ENCODE data around the gene TMEM270. TPM values are rescaled to one million over a fixed set of nuclear protein-coding genes. Genes with fewer than 3 reads are reported as not detected.

Gene TMEM270
- polyA plus RNA-seq, 1 donor from 2014 or later = not detected

GRCh38 chr7:73885433-73885974, 24.5 kb downstream of the TMEM270 start:
- Histone ChIP-seq H3K9me2 (ENCODE audit: insufficient read depth, low read length) (no peaks in the 10 kb centered on the region), H3K9me3 (ENCODE audit: low read length) (no peaks in the 10 kb centered on the region), H3K36me3 (ENCODE audit: insufficient read depth, low read length) (no peaks in the 10 kb centered on the region), H3K79me2 (replicated peaks; ENCODE audit: insufficient read depth, low read length) (no peaks in the 10 kb centered on the region), H3K4me2 (ENCODE audit: low read length) (no peak overlapping the region), H3K9ac (ENCODE audit: low read length) (no peak overlapping the region), H4K20me1 (ENCODE audit: insufficient read depth) (no peaks in the 10 kb centered on the region), H3K27me3 (ENCODE audit: insufficient read depth, low read depth, low read length) (no peaks in the 10 kb centered on the region), H3K27ac (ENCODE audit: low read length) (no peak overlapping the region), H2AFZ (ENCODE audit: low read depth, low read length) (no peak overlapping the region), H3K4me3 (ENCODE audit: low read length) (no peak overlapping the region), H3F3A (ENCODE audit: insufficient read depth, low read length, poor library complexity, severe bottlenecking) (no peaks in the 10 kb centered on the region)
- TF ChIP-seq CTCF (IDR thresholded peaks at IDR 0.05; ENCODE audit: poor library complexity, severe bottlenecking) = no peak
- TF ChIP-seq RAD21 (conservative IDR thresholded peaks at IDR 0.05) = no peak
- no peak for TF ChIP-seq TAF1 (IDR thresholded peaks at IDR 0.05; ENCODE audit: low read depth)
- TF ChIP-seq SMC3 (conservative IDR thresholded peaks at IDR 0.05; ENCODE audit: poor library complexity) = no peak
- no peak for TF ChIP-seq MXI1 (conservative IDR thresholded peaks at IDR 0.05; ENCODE audit: poor library complexity, severe bottlenecking)
- TF ChIP-seq POLR2AphosphoS5 (IDR thresholded peaks at IDR 0.05) = no peak
- TF ChIP-seq EZH2 (IDR thresholded peaks at IDR 0.05; ENCODE audit: borderline replicate concordance, insufficient read depth, low read length, poor library complexity, severe bottlenecking) = no peak
- TF ChIP-seq, protein P1, sequence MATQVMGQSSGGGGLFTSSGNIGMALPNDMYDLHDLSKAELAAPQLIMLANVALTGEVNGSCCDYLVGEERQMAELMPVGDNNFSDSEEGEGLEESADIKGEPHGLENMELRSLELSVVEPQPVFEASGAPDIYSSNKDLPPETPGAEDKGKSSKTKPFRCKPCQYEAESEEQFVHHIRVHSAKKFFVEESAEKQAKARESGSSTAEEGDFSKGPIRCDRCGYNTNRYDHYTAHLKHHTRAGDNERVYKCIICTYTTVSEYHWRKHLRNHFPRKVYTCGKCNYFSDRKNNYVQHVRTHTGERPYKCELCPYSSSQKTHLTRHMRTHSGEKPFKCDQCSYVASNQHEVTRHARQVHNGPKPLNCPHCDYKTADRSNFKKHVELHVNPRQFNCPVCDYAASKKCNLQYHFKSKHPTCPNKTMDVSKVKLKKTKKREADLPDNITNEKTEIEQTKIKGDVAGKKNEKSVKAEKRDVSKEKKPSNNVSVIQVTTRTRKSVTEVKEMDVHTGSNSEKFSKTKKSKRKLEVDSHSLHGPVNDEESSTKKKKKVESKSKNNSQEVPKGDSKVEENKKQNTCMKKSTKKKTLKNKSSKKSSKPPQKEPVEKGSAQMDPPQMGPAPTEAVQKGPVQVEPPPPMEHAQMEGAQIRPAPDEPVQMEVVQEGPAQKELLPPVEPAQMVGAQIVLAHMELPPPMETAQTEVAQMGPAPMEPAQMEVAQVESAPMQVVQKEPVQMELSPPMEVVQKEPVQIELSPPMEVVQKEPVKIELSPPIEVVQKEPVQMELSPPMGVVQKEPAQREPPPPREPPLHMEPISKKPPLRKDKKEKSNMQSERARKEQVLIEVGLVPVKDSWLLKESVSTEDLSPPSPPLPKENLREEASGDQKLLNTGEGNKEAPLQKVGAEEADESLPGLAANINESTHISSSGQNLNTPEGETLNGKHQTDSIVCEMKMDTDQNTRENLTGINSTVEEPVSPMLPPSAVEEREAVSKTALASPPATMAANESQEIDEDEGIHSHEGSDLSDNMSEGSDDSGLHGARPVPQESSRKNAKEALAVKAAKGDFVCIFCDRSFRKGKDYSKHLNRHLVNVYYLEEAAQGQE (IDR thresholded peaks at IDR 0.05; ENCODE audit: borderline replicate concordance) = no peak
- no peak for TF ChIP-seq EP300 (conservative IDR thresholded peaks at IDR 0.05; ENCODE audit: poor library complexity, severe bottlenecking)

DNA sequence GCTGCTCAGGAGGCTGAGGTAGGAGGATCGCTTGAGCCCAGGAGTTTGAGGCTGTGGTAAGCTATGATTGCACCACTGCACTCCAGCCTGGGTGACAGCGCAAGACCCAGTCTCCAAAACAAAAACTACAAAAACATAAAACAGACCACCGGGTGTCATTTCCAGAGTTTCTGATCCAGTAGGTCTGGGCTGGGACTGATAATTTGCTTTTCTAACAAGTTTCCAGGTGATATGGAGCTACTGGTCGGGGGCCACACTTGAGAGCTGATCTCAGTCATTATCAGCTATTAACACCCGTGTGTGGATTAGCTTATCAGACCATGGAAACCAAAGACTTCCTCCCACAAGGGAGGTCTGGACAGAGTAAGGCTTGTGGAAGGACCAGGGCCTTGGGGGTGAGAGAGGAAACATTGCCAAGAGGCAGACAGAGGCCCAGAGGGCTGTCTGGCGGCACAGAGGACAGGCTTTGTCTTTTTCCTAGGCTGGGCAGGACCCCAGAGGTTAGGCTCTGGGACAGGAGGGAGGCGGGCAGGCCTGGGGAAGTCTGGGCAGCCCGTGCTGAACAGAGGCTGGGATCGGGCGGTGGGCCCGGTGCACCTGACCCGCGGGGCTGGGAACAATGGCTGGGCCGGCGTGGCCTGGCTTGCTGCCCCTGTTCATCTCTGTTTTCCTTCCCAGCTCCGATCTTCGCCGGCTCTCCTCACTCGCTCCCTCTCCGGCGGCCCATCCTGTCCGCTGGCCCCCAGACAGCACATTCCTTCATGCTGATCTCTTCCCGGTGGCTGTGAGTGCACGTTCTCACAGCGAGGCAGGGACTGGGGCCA, 25.2 kb downstream of the TMEM270 start:
- Histone ChIP-seq H3K9me3 (ENCODE audit: low read length) (no peaks in the 10 kb centered on the region), H3K9me2 (ENCODE audit: insufficient read depth, low read length) (no peaks in the 10 kb centered on the region), H3K79me2 (replicated peaks; ENCODE audit: insufficient read depth, low read length) (no peaks in the 10 kb centered on the region), H3K4me3 (ENCODE audit: low read length) (no peak overlapping the region), H2AFZ (ENCODE audit: low read depth, low read length) (no peak overlapping the region), H3F3A (ENCODE audit: insufficient read depth, low read length, poor library complexity, severe bottlenecking) (no peaks in the 10 kb centered on the region), H3K27me3 (ENCODE audit: insufficient read depth, low read depth, low read length) (no peaks in the 10 kb centered on the region), H3K36me3 (ENCODE audit: insufficient read depth, low read length) (no peaks in the 10 kb centered on the region), H3K9ac (ENCODE audit: low read length) (no peak overlapping the region), H4K20me1 (ENCODE audit: insufficient read depth) (no peaks in the 10 kb centered on the region), H3K27ac (ENCODE audit: low read length) (no peak overlapping the region), H3K4me2 (ENCODE audit: low read length) (no peak overlapping the region)
- TF ChIP-seq MXI1 (conservative IDR thresholded peaks at IDR 0.05; ENCODE audit: poor library complexity, severe bottlenecking) = no peak
- no peak for TF ChIP-seq EZH2 (IDR thresholded peaks at IDR 0.05; ENCODE audit: borderline replicate concordance, insufficient read depth, low read length, poor library complexity, severe bottlenecking)
- TF ChIP-seq RAD21 (conservative IDR thresholded peaks at IDR 0.05) = no peak
- no peak for TF ChIP-seq TAF1 (IDR thresholded peaks at IDR 0.05; ENCODE audit: low read depth)
- no peak for TF ChIP-seq CTCF (IDR thresholded peaks at IDR 0.05; ENCODE audit: poor library complexity, severe bottlenecking)
- no peak for TF ChIP-seq EP300 (conservative IDR thresholded peaks at IDR 0.05; ENCODE audit: poor library complexity, severe bottlenecking)
- TF ChIP-seq POLR2AphosphoS5 (IDR thresholded peaks at IDR 0.05) = no peak
- TF ChIP-seq SMC3 (conservative IDR thresholded peaks at IDR 0.05; ENCODE audit: poor library complexity) = no peak
- TF ChIP-seq, protein P1 (IDR thresholded peaks at IDR 0.05; ENCODE audit: borderline replicate concordance) = no peak

All from neural cell (in vitro differentiated cells).